Neuron (in vitro differentiated cells): Measurements from ENCODE around the gene PLCB4.

Experiments
- H2AFZ ChIP-seq: one replicate; pipeline ENCODE4 v1.6.1; 2013; ENCODE audit warnings: low read depth, mild to moderate bottlenecking, inconsistent platforms, low read length, moderate library complexity
- H3K27me3 ChIP-seq: one replicate; pipeline ENCODE4 v1.6.1; 2013; ENCODE audit warnings: low read length; ENCODE audit not compliant: insufficient read depth
- H3K36me3 ChIP-seq: one replicate; pipeline ENCODE4 v1.6.1; 2013; ENCODE audit warnings: low read length; ENCODE audit not compliant: insufficient read depth
- H3K4me1 ChIP-seq: one replicate; pipeline ENCODE4 v1.6.1; 2013; ENCODE audit warnings: low read length; ENCODE audit not compliant: insufficient read depth
- H3K4me3 ChIP-seq: 2 replicates; pipeline ENCODE4 v1.5.1; 2013; ENCODE audit warnings: mild to moderate bottlenecking, low read length, moderate library complexity
- H3K9me3 ChIP-seq: one replicate; pipeline ENCODE4 v1.6.1; 2013; ENCODE audit warnings: low read length

PLCB4 gene

GRCh38 chr20:9422321-9423057, 353.6 kb downstream of the PLCB4 start:
- Histone ChIP-seq H3K9me3 (no peaks in the 10 kb centered on the region), H3K4me1 (no peaks in the 10 kb centered on the region), H3K4me3 (no peak overlapping the region), H3K27me3 (no peaks in the 10 kb centered on the region), H3K36me3 (peaks cover 26% of the 10 kb centered on the region), H2AFZ (no peak overlapping the region)

GRCh38 chr20:9424551-9424950, 355.7 kb downstream of the PLCB4 start:
- H3K27me3 ChIP-seq, result no peaks in the 10 kb centered on the region
- H3K36me3 ChIP-seq, result peaks cover 26% of the 10 kb centered on the region
- no peak overlapping the region for H2AFZ ChIP-seq
- no peaks in the 10 kb centered on the region for H3K4me1 ChIP-seq
- H3K9me3 ChIP-seq, result no peaks in the 10 kb centered on the region
- no peak overlapping the region for H3K4me3 ChIP-seq

- Histone ChIP-seq H2AFZ (no peak overlapping the region), H3K36me3 (peaks cover 17% of the 10 kb centered on the region), H3K9me3 (no peaks in the 10 kb centered on the region), H3K4me1 (no peaks in the 10 kb centered on the region), H3K4me3 (no peak overlapping the region), H3K27me3 (no peaks in the 10 kb centered on the region)
These were observed 358.8 kb downstream of the PLCB4 start for GRCh38 chr20:9427430-9428291.

- Histone ChIP-seq H3K36me3 (peaks cover 13% of the 10 kb centered on the region), H2AFZ (no peak overlapping the region), H3K4me1 (no peaks in the 10 kb centered on the region), H3K9me3 (no peaks in the 10 kb centered on the region), H3K27me3 (no peaks in the 10 kb centered on the region), H3K4me3 (no peak overlapping the region)
These were observed 359.4 kb downstream of the PLCB4 start for GRCh38 chr20:9428292-9428607.

GRCh38 chr20:9439806-9440205, 370.9 kb downstream of the PLCB4 start:
- Histone ChIP-seq H3K4me1 (no peaks in the 10 kb centered on the region), H3K36me3 (peaks cover 45% of the 10 kb centered on the region)

GRCh38 chr20:9440892-9441291, 372.0 kb downstream of the PLCB4 start:
- H2AFZ ChIP-seq, result no peak overlapping the region

More at GRCh38 chr20:9439806-9440205, 370.9 kb downstream of the PLCB4 start:
- Histone ChIP-seq H3K9me3 (peaks cover 8% of the 10 kb centered on the region), H2AFZ (no peak overlapping the region), H3K4me3 (no peak overlapping the region), H3K27me3 (no peaks in the 10 kb centered on the region)

GRCh38 chr20:9441948-9442347, 373.1 kb downstream of the PLCB4 start:
- Histone ChIP-seq H3K36me3 (peaks cover 36% of the 10 kb centered on the region), H3K4me1 (peaks cover 6% of the 10 kb centered on the region), H3K4me3 (no peak overlapping the region), H3K9me3 (peaks cover 8% of the 10 kb centered on the region), H3K27me3 (no peaks in the 10 kb centered on the region), H2AFZ (no peak overlapping the region)

More at GRCh38 chr20:9440892-9441291, 372.0 kb downstream of the PLCB4 start:
- Histone ChIP-seq H3K27me3 (no peaks in the 10 kb centered on the region), H3K4me1 (peaks cover 6% of the 10 kb centered on the region), H3K4me3 (no peak overlapping the region), H3K9me3 (peaks cover 8% of the 10 kb centered on the region), H3K36me3 (peaks cover 43% of the 10 kb centered on the region)

GRCh38 chr20:9442858-9443257, 374.0 kb downstream of the PLCB4 start:
- H3K4me3 ChIP-seq, result no peak overlapping the region
- H3K4me1 ChIP-seq, result peaks cover 6% of the 10 kb centered on the region
- no peak overlapping the region for H2AFZ ChIP-seq

GRCh38 chr20:9444921-9445320, 376.0 kb downstream of the PLCB4 start:
- H3K4me3 ChIP-seq, result no peak overlapping the region
- peaks cover 6% of the 10 kb centered on the region for H3K4me1 ChIP-seq
- peaks cover 12% of the 10 kb centered on the region for H3K36me3 ChIP-seq
- no peaks in the 10 kb centered on the region for H3K27me3 ChIP-seq
- H2AFZ ChIP-seq, result no peak overlapping the region
- H3K9me3 ChIP-seq, result no peaks in the 10 kb centered on the region

More at GRCh38 chr20:9442858-9443257, 374.0 kb downstream of the PLCB4 start:
- peaks cover 8% of the 10 kb centered on the region for H3K9me3 ChIP-seq
- H3K36me3 ChIP-seq, result peaks cover 27% of the 10 kb centered on the region
- H3K27me3 ChIP-seq, result no peaks in the 10 kb centered on the region

GRCh38 chr20:9447182-9447581, 378.3 kb downstream of the PLCB4 start:
- Histone ChIP-seq H3K4me3 (no peak overlapping the region), H3K27me3 (no peaks in the 10 kb centered on the region), H3K4me1 (peaks cover 6% of the 10 kb centered on the region), H3K9me3 (no peaks in the 10 kb centered on the region), H3K36me3 (no peaks in the 10 kb centered on the region), H2AFZ (no peak overlapping the region)

GRCh38 chr20:9453201-9453600, 384.3 kb downstream of the PLCB4 start:
- no peak overlapping the region for H3K4me3 ChIP-seq
- no peaks in the 10 kb centered on the region for H3K4me1 ChIP-seq
- H3K36me3 ChIP-seq, result peaks cover 15% of the 10 kb centered on the region
- no peaks in the 10 kb centered on the region for H3K27me3 ChIP-seq
- H3K9me3 ChIP-seq, result no peaks in the 10 kb centered on the region
- no peak overlapping the region for H2AFZ ChIP-seq

- Histone ChIP-seq H3K27me3 (no peaks in the 10 kb centered on the region), H2AFZ (no peak overlapping the region), H3K4me1 (no peaks in the 10 kb centered on the region), H3K36me3 (peaks cover 24% of the 10 kb centered on the region), H3K9me3 (no peaks in the 10 kb centered on the region), H3K4me3 (no peak overlapping the region)
These were observed 385.9 kb downstream of the PLCB4 start for GRCh38 chr20:9454791-9455190.

- Histone ChIP-seq H2AFZ (no peak overlapping the region), H3K27me3 (no peaks in the 10 kb centered on the region), H3K4me3 (no peak overlapping the region), H3K36me3 (peaks cover 32% of the 10 kb centered on the region), H3K9me3 (no peaks in the 10 kb centered on the region), H3K4me1 (no peaks in the 10 kb centered on the region)
These were observed 388.2 kb downstream of the PLCB4 start for GRCh38 chr20:9457136-9457535.
